GM12878 (cell line): ENCODE results near the gene GORASP1. TPM values are rescaled to one million over a fixed set of nuclear protein-coding genes. Genes with fewer than 3 reads are reported as not detected.
A peak's percentile ranks its signal among the peaks of the same experiment; 100 is the strongest.

Source experiments
- ATAC-seq: fragments of 200-7000 bp; cut with Tn5 transposase; 3 replicates; pipeline ENCODE4 v1.9.1; 2020; ENCODE audit warnings: mild to moderate bottlenecking, moderate library complexity
- BruUV-seq: library from RNA; stranded (reverse); fragments of 400-500 nt; replicated peaks from 2 replicates; lab custom pipeline; 2021; lab: Mats Ljungman, UMichigan
- CTCF ChIA-PET: fragments of 300-600 bp; sonication (Branson Sonifier 250); formaldehyde crosslinking; extraction: SDS; loops from one replicate; lab custom pipeline; 2021; ENCODE audit warnings: inconsistent platforms; lab: Yijun Ruan, JAX
- POLR2A ChIA-PET: fragments of 350-600 bp; formaldehyde crosslinking; extraction: SDS; loops from one replicate; lab custom pipeline; 2021; ENCODE audit warnings: inconsistent platforms; lab: Charles Lee
- RAD21 ChIA-PET: fragments of 300-600 bp; sonication (Branson Sonifier 250); formaldehyde crosslinking; loops from one replicate; lab custom pipeline; 2023; ENCODE audit warnings: antibody characterized with exemption; ENCODE audit not compliant: unreplicated experiment; lab: Charles Lee
- SMC1A ChIA-PET: fragments of 300-600 bp; sonication (Branson Sonifier 250); formaldehyde crosslinking; loops from one replicate; lab custom pipeline; 2023; ENCODE audit not compliant: unreplicated experiment, uncharacterized antibody; lab: Charles Lee
- DNase-seq: peaks from one replicate; pipeline ENCODE4 v3.0.0-alpha.2; 2011; ENCODE audit warnings: low read depth, low spot score
- FAIRE-seq: peaks from 3 replicates; lab custom pipeline; 2011; peaks lifted over from hg19 to GRCh38; lab: Jason Lieb, UNC
- H2AFZ ChIP-seq: 2 replicates; pipeline ENCODE4 v1.6.0; 2011; ENCODE audit warnings: low read depth, low read length, control low read depth; ENCODE audit not compliant: control insufficient read depth
- H3K27ac ChIP-seq: 2 replicates; pipeline ENCODE4 v1.5.1; 2011; ENCODE audit warnings: control low read depth; ENCODE audit not compliant: control insufficient read depth, insufficient read depth
- H3K27me3 ChIP-seq, 2 experiments: replicated peaks in 1 of 2; 2 replicates each; pipeline versions ENCODE4 v1.6.0 to v1.6.1; 2011; ENCODE audit warnings: low read length in 1 of 2; ENCODE audit not compliant: control insufficient read depth in 2 of 2, insufficient read depth in 2 of 2
- H3K36me3 ChIP-seq, 2 experiments: 2 replicates each; pipeline ENCODE4 v1.5.1; 2011; ENCODE audit warnings: low read length in 1 of 2; ENCODE audit not compliant: control insufficient read depth in 2 of 2, insufficient read depth in 2 of 2
- H3K4me1 ChIP-seq: 2 replicates; pipeline ENCODE4 v1.6.1; 2011; ENCODE audit warnings: mild to moderate bottlenecking, low read length, moderate library complexity, mixed read lengths; ENCODE audit not compliant: control insufficient read depth, insufficient read depth
- H3K4me2 ChIP-seq: 2 replicates; pipeline ENCODE4 v1.6.0; 2011; ENCODE audit warnings: control low read depth; ENCODE audit not compliant: control insufficient read depth, insufficient read depth
- H3K4me3 ChIP-seq: fragments of 200-600 bp; sonication (generic); 2 replicates; pipeline ENCODE4 v1.5.1; 2016
- H3K79me2 ChIP-seq: 2 replicates; pipeline ENCODE4 v1.6.0; 2011; ENCODE audit warnings: low read length; ENCODE audit not compliant: control insufficient read depth, insufficient read depth
- H3K9ac ChIP-seq: 2 replicates; pipeline ENCODE4 v1.8.0; 2011; ENCODE audit warnings: low read length, control low read depth, mixed read lengths; ENCODE audit not compliant: control insufficient read depth, insufficient read depth
- H3K9me3 ChIP-seq: replicated peaks from 3 replicates; pipeline ENCODE4 v1.5.1; 2011; ENCODE audit warnings: mild to moderate bottlenecking, low read length; ENCODE audit not compliant: control insufficient read depth, insufficient read depth
- H4K20me1 ChIP-seq: 2 replicates; pipeline ENCODE4 v1.6.0; 2011; ENCODE audit not compliant: control insufficient read depth, insufficient read depth
- E2F4 ChIP-seq: IDR thresholded peaks from 2 replicates; pipeline ENCODE4 v1.6.1; 2012; ENCODE audit warnings: low read depth, low read length, improper control_type of control experiment
- FOXM1 ChIP-seq: IDR thresholded peaks from 2 replicates; pipeline ENCODE4 v1.6.1; 2012; ENCODE audit warnings: low read depth, mild to moderate bottlenecking, inconsistent platforms, low read length, moderate library complexity
- MEF2B ChIP-seq: fragments of 450-650 bp; IDR thresholded peaks from 2 replicates; pipeline ENCODE4 v1.6.1; 2018; ENCODE audit warnings: mild to moderate bottlenecking, moderate library complexity; ENCODE audit not compliant: partially characterized antibody, poor library complexity, severe bottlenecking
- POLR2AphosphoS2 ChIP-seq: IDR thresholded peaks from 2 replicates; pipeline ENCODE4 v1.6.1; 2011; ENCODE audit warnings: low read depth, mild to moderate bottlenecking, low read length, improper control_type of control experiment, moderate library complexity
- ZBTB4 ChIP-seq: fragments of 450-650 bp; formaldehyde crosslinking; IDR thresholded peaks from 2 replicates; pipeline ENCODE4 v1.4.0; 2022; ENCODE audit warnings: mild to moderate bottlenecking, moderate library complexity
- WGBS: methylation state at CpG from one replicate; pipeline ENCODE4 v1.1.6; 2016; ENCODE audit warnings: low lambda C conversion rate; ENCODE audit not compliant: insufficient replicate concordance, insufficient coverage; ENCODE audit errors: missing lambda C conversion rate; 5-methylcytosine and 5-hydroxymethylcytosine counted together
- in situ Hi-C: fragments of 300-500 bp; cut with MboI; formaldehyde crosslinking; loops from 9 replicates; pipeline ENCODE4 v1.14.3; 2018; ENCODE audit warnings: mixed read lengths
- intact Hi-C: fragments of 100-400 bp; cut with micrococcal nuclease; formaldehyde crosslinking; loops from one replicate; pipeline ENCODE4 v1.14.2; 2022; ENCODE audit not compliant: unreplicated experiment
- polyA plus RNA-seq, 11 experiments: library from polyadenylated mRNA; depleted of rRNA in 4 of 11; unstranded in 6 of 11; stranded (reverse) in 5 of 11; fragments of >200 nt; fragmentation: Nextera tagmentation in 4 of 11; fragmentation: Illumina TruSeq in 1 of 11; extraction: Ambion mirVana in 4 of 11; extraction: Trizol in 1 of 11; gene quantifications; 1 replicate in 1 of 11; 2 replicates in 10 of 11; pipeline versions ENCODE4 v1.2.1 to v1.2.3, GENCODE V29; 2011 to 2016; ENCODE audit warnings: inconsistent platforms in 2 of 11, missing spikeins in 2 of 11, low read depth in 1 of 11
- total RNA-seq, 4 experiments: library from RNA; depleted of rRNA in 3 of 4; stranded (reverse); fragments of >200 nt in 3 of 4; fragmentation: Illumina TruSeq in 1 of 4; extraction: Trizol in 1 of 4; gene quantifications; 2 replicates each; pipeline versions ENCODE4 v1.2.1 to v1.2.3, GENCODE V29; 2013 to 2021

The GORASP1 gene
- total and polyA plus RNA-seq, 10 of the 15 experiments (the other 5 are each of a cell fraction or from before 2014, with no cell fraction given) = 3.6 to 32.7 (median 23.2) TPM

GRCh38 chr3:39144095-39144747, 36.8 kb upstream of the GORASP1 start (continued):
- TF ChIP-seq ZBTB4 (CRISPR knock-in tag) (no peak), FOXM1 (no peak), MEF2B (no peak)

GRCh38 chr3:39143051-39143885, 35.8 kb upstream of the GORASP1 start:
- Histone ChIP-seq H3K4me3 (no peak overlapping the region), H3K79me2 (peaks cover 38% of the 10 kb centered on the region), H3K27me3 (no peaks in the 10 kb centered on the region), H3K4me1 (peaks cover 21% of the 10 kb centered on the region), H3K9ac (no peak overlapping the region), H3K36me3 (peaks cover 17 to 30% of the 10 kb centered on the region in 2 experiments), H4K20me1 (no peaks in the 10 kb centered on the region; the same call in 1 of the 2 replicates), H3K9me3 (no peaks in the 10 kb centered on the region), H3K27ac (no peak overlapping the region), H3K4me2 (no peak overlapping the region), H2AFZ (no peak overlapping the region)
- BruUV-seq = no TSS peak
- FAIRE-seq = no peak
- WGBS = 79% methylated on average over 14 of the region's 14 CpGs
- POLR2A ChIA-PET = no interaction called here
- CTCF ChIA-PET = interaction anchor here (1.1 to 1.2 kb wide), 2 partner anchors 17 to 145 kb away, joined by 3 read pairs; no protein-coding TSS in a partner anchor
- DNase-seq = no peak
- intact Hi-C loops = no loop called here
- TF ChIP-seq E2F4 (no peak), POLR2AphosphoS2 (peak; percentile 56; the same call in 1 of the 2 replicates)
- SMC1A ChIA-PET = interaction anchor here (0.9 to 1.0 kb wide), 2 partner anchors 10 to 145 kb away, joined by 3 read pairs; no protein-coding TSS in a partner anchor
- in situ Hi-C loops = no loop called here
- RAD21 ChIA-PET = no interaction called here
- no peak for ATAC-seq
